Effector CD4-positive, alpha-beta T cell (primary cell): ENCODE results near the gene TMEM175.
"Not testable (repeated sequence)": the region's sequence is repeated elsewhere in the genome, so short reads cannot be mapped to it uniquely, and the experiment has no call there.

ENCODE experiments used
- DNase-seq: peaks from one replicate; pipeline ENCODE4 v3.0.0-alpha.2; 2020

The TMEM175 gene

DNA sequence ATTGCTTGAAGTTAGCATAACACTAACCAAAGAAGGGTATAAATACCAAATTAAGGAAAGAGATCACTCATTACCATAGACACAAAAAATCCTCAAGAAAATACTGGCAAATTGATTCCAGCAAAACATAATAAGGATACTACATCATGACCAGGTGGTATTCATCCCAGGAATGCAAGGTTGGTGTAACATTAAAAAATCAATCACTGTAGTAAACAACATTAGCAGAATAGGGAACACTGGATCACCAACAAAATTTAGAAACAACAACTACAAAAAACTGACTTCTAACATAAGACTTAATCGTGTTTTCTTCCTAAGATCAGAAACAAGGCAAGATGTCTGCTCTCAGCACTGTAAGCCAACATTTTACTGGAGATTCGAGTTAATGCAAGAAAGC is 14.3 kb upstream of the TMEM175 start:
- no peak for DNase-seq

DNA sequence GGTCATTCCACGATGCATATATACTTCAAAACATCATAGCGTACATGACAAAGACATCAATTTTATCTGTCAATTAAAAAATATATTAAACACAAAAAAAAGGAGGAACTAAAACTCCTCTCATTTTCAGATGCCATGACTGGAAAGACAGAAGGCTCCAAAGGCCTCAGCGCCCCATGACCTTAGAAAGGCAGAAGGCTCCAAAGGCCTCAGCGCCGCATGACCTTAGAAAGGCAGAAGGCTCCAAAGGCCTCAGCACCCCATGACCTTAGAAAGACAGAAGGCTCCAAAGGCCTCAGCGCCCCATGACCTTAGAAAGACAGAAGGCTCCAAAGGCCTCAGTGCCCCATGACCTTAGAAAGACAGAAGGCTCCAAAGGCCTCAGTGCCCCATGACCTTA is 13.7 kb upstream of the TMEM175 start:
- DNase-seq: not testable (repeated sequence)

DNA sequence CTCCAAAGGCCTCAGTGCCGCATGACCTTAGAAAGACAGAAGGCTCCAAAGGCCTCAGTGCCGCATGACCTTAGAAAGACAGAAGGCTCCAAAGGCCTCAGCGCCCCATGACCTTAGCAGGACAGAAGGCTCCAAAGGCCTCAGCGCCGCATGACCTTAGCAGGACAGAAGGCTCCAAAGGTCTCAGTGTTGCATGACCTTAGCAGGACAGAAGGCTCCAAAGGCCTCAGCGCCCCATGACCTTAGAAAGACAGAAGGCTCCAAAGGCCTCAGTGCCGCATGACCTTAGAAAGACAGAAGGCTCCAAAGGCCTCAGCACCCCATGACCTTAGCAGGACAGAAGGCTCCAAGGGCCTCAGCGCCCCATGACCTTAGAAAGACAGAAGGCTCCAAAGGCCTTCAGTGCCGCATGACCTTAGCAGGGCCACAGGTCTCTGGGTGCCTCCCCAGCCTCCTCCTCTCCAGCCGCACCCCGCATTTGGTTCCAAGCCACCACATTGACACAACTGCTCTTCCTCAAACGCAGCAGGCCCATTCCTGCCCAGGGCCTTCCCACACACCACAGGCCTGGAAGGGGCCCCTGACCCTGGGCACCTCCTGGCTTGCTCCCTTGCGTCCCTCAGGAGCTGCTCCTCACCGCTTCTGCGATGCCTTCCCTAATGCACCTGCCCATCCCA is 13.1 kb upstream of the TMEM175 start:
- DNase-seq: not testable (repeated sequence)

DNA sequence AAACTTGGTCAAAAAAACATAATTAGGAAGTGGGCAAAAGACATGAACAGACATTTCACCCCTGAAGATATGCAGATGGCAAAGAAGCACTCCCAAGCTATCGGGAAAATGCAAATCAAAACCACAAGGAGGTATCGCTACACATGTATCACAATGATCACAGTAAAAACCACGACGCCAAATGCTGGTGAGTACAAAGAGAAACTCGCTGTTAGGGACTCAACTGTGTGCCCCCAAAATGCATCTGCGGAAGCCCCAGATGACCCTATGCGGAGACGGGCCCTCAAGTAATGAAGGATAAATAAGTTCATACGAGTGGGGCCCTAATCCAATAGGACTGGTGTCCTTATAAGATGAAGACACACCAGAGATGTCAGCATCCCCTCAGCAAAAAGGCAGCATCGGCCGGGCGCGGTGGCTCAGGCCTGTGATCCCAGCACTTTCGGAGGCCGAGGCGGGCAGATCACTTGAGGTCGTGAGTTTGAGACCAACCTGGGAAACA is 10.4 kb upstream of the TMEM175 start:
- no peak for DNase-seq

DNA sequence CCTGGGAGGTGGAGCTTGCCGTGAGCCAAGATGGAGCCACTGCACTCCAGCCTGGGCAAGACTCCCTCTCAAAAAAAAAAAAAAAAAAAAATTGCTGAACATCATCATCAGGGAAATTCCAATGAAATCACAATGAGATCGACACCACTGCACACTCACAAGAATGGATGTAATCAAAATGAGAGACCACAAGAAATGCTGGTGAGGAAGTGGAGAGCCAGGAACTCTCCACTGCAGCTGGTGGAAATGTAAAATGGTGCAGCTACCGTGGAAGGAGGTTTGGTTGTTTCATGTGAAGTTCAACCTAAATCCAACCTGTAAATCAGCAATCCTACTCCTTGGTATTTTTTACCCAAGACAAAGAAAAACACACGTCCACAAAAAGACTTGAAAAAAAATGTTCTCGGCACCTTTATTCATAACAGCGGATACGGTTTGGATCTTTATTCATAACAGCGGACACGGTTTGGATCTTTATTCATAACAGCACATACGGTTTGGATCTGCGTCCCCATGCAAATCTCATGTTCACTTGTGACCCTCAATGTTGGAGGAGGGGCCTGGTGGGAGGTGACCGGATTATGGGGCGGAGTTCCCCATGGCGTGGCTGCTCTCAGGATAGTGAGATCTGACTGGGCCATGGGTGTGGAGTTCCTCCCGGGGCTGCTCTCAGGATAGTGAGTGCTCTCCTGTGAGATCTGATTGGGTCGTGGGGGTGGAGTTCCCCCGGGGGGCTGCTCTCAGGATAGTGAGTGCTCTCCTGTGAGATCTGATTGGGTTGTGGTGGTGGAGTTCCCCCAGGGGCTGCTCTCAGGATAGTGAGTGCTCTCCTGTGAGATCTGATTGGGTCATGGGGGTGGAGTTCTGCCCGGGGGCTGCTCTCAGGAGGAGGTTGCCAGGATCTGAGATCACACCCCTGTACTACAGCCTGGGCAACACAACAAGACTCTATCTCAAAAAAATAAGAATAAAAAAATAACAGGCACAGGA is 7.9 kb upstream of the TMEM175 start:
- no peak for DNase-seq

DNA sequence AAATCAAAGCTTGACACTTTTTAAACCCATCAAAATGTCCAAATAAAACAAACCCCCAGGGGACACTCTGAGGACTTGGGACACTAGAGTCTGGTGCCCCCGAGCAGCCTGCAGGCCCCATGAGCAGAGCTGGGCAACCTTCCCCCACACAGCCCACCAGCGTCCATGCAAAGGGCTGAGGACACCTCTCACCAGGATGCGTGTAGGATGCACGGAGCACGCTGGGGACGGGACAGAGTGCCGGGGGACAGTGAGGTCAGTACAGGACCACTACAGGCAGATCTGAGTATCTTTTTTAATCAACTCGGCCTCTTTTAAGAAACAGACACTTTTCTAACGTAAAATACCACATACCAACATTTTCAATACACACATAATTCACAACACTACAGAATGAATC is 7.1 kb upstream of the TMEM175 start:
- no peak for DNase-seq

DNA sequence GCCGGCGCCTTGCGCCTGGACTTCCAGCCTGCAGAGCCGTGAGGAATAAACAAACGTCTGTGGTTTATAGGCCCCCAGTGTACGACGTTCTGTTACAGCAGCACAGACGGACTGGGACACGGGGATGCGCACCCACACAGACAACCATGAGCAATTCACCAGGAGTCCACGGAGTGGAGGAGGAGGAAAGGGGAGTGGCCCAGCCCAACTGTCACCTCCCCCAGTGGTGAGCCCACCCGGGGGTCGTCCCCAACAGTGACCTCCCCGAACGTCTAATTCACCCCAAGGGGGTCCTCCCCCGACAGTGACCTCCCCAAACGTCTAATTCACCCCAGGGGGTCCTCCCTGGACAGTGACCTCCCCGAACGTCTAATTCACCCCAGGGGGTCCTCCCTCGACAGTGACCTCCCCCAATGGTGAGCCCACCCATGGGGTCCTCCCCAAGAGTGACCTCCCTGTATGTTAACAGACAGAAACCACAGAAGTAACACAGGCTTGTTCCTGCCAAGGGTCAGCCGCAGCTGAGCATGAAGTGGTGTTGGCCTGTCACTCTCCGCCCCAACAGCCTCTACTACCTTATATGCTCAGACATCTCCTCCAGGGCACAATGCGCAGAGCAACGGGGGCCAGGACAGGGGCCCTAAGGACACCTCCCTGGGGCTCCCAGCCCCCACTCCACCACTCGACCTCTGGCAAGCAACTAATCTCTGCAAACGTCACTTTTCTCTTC is 6.3 kb upstream of the TMEM175 start:
- DNase-seq: no peak

DNA sequence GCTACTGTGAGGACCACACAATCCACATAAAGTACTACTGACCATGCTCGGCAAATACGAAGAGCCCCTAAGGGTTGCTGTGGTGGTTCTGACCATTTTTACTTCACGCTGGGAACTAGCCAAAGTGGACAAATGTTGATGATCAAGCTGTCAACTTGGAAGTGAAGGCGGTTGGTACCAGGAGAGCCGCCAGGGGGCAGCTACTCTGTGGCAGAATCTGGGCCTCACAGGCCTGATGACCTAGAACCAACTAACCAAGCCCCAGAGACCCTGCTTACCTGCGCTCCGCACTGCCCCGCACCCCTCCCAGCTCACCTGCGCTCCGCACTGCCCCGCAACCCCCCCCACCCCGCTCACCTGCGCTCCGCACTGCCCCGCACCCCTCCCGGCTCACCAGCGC is 5.7 kb upstream of the TMEM175 start:
- DNase-seq: no peak

DNA sequence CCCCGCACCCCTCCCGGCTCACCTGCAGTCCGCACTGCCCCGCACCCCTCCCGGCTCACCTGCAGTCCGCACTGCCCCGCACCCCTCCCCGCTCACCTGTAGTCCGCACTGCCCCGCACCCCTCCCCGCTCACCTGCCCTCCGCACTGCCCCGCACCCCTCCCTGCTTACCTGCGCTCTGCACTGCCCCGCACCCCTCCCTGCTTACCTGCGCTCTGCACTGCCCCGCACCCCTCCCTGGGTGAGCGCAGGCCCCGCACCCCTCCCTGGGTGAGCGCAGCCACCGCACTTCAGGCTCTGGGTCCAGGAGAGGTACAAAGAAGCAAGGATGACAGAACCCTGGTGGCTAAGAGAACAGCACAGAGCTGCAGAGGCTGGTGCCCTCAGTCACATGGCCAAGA is 4.7 kb upstream of the TMEM175 start:
- not testable (repeated sequence) for DNase-seq

DNA sequence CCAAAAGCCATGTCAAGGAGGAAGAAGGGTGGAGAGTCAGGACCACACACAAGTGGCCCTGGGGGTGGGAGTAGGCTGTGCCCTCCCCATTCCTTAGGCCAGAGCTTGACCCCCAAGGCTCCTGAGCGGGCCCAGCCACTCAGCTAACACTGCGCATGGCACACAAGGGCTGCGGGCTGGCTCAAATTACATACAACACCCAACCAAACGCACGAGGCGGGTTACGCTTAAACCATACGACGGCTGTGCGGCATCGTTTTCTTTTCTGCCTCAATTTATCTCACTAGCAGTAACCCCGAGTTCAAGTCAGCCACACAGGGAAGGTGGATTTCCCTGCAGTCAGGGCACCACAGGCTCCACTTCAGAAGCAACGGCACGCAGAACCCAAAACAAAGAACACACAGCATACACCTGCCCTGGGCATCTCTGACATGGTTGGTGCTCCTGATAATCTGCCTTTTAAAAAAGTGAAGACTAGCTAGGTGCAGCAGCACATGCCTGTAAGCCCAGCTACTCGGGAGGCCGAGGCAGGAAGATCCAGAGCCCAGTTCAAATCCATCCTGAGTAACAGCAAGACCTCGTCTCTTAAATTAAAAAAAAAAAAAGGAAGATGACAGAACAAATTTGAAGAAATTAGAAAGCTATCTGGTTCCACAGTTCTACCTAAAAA is 3.0 kb upstream of the TMEM175 start:
- DNase-seq: no peak

DNA sequence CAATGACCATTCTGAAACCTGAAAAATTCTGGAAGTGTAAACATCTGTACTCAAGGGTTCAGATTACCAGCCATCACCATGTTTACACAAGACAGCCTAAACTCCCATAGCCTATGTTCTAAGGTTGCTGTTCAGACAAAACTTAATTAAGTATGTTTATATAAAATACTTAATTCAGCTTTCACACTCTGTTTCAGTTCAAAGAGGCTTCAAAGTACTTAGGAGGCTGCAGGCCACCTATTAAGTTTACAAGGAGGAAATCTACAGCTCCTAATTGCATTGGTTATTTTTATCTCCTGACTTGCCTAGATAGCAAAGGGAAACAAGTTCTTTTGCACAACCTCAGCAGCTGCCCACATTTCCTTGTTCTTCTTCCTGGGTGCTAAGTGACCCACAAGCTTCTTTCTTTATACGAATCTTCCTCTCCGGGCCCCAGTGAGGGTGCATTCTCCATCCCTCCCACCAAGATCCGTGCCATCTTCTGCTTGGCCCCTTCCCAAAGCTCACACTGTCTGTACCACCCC is 2.2 kb upstream of the TMEM175 start:
- DNase-seq: no peak

DNA sequence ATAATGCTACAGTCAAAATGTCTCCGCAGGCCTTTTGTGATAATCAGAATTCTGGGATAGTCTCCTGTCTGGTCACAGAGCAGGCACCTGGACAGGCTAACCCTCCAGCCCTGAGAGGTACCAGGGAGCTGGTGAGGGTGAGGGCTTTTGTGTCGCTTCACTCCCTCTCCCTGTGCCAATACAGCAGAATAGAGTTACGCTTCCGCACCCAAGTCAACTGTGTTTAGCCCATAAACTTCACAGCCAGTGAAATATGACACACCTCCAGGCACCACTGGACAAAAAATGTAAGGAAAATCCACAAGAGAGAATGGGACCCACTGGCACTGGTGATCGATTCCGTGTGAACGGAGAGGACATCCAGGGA is 1.4 kb upstream of the TMEM175 start:
- no peak for DNase-seq

DNA sequence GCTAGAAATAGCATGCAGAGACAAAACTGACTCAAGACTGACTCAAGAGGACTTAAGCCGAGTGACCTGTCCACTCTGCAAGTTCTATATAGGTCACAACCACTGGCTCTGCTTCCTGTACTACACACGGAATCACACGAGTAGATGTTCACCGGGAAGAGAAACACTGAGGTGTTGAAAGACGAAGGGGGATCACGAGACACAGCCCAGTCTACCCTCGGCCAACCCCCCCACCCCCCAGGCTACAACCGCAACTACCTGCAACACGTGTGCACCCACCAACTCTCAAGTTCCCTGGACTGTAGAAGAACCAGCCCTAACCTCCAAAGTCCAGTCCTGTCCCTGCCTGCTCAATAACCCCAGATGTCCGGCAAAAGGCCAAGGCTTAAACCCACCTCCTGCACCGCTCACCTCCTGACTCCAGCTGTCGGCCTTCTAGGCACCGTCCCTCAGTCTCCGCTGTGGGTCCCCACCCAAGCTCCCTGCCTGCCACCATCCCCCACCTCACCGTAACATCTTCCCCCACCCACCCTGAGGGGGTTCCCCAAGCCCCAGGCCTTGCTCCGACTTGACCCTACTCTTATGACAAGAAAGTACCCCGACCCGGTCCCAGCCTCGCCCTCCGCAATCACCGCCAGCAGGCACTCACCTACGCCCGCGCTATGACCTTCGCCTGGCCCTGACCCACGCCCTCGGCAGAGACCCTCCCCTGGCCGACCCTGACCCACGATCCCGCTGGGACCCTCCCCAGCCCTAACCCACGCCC is 883 bp upstream of the TMEM175 start:
- DNase-seq: no peak

DNA sequence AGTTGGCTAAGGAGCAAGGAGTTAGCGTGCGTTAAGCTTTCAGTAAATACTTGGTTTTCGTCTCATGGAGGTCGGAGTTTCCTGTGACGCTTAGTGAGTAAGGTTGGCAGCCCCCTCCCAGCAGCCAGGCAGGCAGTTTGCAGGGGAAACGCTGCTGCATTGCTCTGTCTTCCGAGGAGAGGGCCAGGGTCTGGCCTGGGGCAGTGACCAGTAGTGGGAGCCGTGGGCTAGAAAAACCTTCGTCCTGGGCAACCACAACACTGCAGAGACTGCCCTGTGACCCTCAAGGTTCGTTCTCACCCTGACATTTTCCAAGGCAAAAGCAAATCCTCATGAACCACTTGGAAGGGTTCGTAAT is 432 bp downstream of the TMEM175 start:
- DNase-seq: no peak

DNA sequence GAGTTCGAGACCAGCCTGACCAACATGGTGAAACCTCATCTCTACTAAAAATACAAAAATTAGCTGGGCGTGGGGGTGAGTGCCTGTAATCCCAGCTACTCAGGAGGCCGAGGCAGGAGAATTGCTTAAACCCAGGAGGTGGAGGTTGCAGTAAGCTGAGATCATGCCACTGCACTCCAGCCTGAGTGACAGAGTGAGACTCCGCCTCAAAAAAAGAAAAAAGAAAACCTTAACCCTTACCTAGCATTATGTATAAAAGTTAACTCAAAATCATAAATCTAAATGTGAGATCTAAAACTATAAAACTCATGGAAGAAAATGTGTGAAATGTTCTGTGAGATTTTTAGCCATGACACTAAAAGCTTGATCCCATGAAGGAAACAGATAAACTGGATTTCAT is 7.2 kb downstream of the TMEM175 start:
- not testable (repeated sequence) for DNase-seq

DNA sequence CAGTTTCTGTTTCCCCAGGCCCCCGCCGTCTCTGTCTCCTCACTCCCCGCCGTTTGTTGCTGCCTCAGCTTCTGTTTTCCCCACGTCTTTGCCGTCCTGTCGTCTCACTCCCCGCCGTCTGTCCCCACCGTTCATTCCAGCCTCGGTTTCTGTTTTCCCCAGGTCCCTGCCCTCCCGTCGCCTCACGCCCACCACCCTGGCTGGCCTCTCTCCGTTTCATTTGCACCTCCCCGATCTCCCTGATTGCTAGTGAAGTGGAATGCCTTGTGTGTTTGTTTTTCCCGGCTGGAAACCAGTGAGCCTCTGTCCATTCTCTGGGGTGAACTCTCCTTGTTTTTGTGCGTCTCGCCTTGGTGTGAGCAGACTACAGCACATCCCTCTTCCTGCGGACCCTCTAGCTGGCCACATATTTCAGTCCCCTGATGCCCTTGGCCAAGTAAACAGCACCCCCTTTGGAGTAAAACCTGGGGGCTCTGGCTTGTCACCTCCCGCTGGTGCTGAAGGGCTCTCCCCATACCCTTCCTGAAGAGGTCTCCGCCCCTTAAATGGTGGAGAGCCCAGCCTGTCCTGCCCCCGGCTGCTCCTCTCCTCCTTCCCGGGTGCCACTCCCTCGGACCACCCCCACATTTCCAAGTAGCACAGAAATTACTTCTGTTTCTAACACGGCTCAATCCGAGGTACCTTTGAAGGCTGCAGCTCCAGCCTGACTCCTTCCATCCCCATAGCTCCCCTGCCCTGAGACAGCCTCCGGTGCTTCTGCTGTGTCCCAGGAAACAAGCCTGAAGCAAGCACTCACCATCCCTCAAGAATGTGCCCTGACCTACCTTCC is 13.2 kb downstream of the TMEM175 start:
- DNase-seq: no peak

DNA sequence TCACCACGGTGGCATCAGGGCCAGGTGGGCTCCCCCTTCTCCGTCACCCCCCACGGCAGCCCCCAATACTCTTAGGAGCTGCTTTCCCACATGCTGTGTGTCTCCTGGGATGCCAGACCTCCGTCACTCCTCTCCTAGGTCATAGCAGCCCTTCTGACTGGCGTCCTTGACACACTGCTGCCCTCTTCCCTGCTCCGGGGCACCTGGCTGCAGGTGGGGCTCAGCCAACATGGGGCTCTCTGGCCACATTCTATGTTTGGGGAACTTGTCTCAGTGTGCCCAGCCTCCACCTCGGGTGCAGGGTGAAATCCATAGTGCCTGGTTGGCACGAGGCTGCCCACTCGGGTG is 13.8 kb downstream of the TMEM175 start:
- DNase-seq: no peak

DNA sequence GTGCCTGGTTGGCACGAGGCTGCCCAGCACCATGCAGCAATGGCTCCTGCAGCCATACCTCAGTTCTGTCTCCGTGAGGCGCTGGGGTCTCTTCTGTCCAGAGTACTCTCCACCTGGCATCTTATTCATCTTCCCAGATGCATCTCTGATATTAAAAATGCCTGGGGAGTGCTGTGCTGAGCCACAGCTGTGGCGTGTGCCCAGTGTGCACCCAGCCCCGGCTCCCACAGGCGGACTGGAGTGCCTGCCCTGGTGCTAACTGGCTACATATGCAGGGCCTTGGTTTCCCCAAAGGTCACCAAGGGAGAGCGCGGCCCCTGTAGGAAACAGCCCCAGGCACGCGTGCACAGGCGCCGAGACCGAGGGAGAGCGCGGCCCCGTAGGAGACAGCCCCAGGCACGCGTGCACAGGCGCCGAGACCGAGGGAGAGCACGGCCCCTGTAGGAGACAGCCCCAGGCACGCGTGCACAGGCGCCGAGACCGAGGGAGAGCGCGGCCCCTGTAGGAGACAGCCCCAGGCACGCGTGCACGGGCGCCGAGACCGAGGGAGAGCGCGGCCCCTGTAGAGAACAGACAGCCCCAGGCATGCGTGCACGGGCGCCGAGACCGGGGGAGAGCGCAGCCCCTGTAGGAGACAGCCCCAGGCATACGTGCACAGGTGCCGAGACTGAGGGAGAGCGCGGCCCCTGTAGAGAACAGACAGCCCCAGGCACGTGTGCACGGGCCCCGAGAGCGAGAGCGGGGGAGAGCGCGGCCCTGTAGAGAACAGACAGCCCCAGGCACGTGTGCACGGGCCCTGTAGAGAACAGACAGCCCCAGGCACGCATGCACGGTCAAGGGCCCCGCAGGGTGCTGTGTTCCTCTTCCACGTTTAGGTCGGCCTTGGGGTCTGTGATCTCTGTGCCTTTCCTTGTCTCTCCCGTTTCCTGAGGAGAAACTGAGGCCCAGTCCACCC is 14.5 kb downstream of the TMEM175 start:
- no peak for DNase-seq

DNA sequence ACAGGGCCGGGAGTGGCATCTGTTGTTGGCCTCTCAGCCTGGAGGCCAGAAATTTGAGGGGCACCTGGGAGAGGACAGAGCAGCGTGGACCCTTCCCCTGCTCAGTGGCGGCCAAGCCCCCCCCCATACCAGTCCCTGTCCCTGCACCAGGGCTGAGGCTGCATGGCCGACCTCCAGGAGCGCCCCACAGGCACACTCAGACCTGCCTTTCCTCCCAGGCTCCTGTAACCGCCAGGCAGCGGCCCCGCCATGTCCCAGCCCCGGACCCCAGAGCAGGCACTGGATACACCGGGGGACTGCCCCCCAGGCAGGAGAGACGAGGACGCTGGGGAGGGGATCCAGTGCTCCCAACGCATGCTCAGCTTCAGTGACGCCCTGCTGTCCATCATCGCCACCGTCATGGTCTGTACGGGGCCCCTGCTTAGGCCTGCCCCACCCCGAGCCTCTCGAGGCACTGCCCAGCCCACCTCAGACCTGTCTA is 15.3 kb downstream of the TMEM175 start:
- no peak for DNase-seq
